Activated naive CD8-positive, alpha-beta T cell treated with anti-CD3 and anti-CD28 coated beads, Interleukin-2, amount 50 U/mL, for 16 hours (primary cell): ENCODE results near the gene DNAJC5.
"Not testable (repeated sequence)": the region's sequence is repeated elsewhere in the genome, so short reads cannot be mapped to it uniquely, and the experiment has no call there.

Source experiments
- DNase-seq: peaks from one replicate; pipeline ENCODE4 v3.0.0-alpha.2; 2020; ENCODE audit warnings: low read depth, low spot score

The DNAJC5 gene

GRCh38 chr20:63908008-63908682 is 13.2 kb downstream of the DNAJC5 start:
- DNase-seq = no peak

DNA sequence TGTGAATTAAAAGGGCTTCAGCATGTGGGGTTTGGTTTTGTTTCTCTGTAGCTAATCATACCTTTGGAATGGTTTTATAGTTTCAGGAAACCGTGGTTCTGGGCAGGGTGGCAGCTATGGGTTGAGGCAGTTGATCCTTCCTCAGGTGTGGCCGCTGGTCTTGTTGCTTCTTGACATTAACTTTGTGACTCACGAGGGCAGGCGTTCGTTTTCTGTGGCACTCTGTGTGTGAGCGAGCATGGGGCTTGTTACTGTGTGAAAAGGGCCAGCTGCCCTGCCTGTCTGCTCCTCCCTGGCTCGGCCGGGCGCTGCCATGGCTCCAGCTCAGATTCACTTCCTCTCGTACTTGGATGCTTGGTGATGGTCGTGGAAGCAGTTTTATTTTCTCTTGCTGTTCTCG is 16.2 kb downstream of the DNAJC5 start:
- DNase-seq = no peak

- no peak for DNase-seq
These were observed 18.8 kb downstream of the DNAJC5 start for GRCh38 chr20:63913768-63914167.

GRCh38 chr20:63915471-63915870 is 20.5 kb downstream of the DNAJC5 start:
- no peak for DNase-seq

DNA sequence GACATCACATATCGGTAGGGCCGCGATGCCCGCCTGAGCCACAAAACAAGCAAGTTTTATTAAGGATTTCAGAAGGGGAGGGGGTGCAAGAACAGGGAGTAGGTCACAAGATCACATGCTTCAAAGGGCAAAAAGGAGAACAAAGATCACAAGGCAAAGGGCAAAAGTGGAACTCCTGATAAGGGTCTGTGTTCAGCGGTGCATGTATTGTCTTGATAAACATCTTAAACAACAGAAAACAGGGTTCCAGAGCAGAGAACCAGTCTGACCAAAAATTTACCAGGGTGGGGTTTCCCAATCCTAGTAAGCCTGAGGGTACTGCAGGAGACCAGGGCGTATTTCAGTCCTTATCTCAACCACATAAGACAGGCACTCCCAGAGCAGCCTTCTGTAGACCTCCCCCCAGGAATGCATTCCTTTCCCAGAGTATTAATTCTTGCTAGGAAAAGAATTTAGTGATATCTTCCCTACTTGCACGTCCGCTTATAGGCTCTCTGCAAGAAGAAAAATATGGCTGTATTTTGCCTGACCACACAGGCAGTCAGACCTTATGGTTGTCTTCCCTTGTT is 21.5 kb downstream of the DNAJC5 start:
- DNase-seq = not testable (repeated sequence)

- DNase-seq = no peak
These were observed 22.9 kb downstream of the DNAJC5 start for GRCh38 chr20:63917811-63918210.

- DNase-seq = no peak
These were observed 24.2 kb downstream of the DNAJC5 start for GRCh38 chr20:63919130-63919529.

- no peak for DNase-seq
These were observed 25.3 kb downstream of the DNAJC5 start for GRCh38 chr20:63920226-63920625.

DNA sequence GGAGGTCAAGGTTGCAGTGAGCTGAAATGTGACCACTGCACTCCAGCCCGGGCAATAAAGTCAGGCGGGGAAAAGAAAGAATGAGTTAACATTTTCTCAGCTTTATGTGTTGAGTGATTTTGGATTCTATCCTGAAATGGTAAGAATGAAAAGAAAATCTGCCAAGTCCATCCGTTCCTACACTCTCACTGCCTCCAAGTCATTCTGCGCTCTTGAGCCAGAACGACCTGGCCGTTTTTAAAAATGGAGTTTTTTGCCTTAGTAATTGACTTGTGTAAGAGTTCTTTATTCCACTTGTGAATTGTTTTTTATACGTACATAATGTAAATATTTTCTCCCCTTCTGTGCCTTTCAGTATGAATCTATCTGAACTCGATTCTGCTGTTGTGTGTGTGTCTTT is 28.7 kb downstream of the DNAJC5 start:
- no peak for DNase-seq

DNA sequence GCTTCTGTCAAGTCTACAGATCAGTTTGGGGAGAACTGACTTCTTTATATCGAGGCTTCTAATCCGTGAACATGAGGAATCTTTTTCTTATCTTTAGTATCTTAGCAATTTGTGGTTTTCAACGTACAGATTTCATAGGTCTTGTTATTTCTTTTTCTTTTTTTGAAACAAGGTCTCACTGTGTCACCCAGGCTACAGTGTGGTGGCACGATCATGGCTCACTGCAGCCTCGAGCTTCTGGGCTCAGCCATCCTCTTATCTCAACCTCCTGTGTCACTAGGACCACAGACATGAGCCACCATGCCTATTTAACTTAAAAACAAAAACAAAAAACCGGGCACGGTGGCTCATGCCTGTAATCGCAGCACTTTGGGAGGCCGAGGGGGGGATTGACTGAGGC is 29.3 kb downstream of the DNAJC5 start:
- DNase-seq = no peak

- DNase-seq = no peak
These were observed 31.4 kb downstream of the DNAJC5 start for GRCh38 chr20:63926298-63926697.

GRCh38 chr20:63929071-63929470 is 34.1 kb downstream of the DNAJC5 start:
- no peak for DNase-seq

- not testable (repeated sequence) for DNase-seq
These were observed 34.6 kb downstream of the DNAJC5 start for GRCh38 chr20:63929473-63929883.

DNA sequence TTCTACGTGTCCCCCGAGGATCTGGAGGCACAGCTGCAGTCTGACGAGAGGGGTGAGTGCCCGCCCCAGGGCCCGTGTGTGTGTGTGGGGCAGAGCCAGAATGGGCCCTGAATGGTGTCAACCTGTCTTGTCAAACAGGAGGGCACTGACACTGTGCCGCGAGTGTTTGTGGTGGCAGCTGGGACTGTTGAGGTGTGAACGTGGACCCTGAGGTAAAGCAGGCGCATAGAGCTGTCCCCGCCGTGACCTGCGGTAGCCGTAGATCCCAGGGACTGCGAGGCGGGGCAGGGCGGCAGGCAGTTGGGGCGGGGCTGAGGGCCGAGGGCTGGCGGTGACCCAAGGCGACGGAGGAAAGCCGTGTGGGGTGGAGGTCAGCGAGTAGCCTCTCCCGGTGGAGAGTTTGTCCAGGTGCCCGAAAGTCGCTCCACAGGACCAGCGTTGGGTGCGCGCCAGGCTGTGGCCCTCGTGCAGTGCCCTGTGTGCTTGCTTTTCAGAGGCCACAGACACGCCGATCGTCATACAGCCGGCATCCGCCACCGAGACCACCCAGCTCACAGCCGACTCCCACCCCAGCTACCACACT is 36.1 kb downstream of the DNAJC5 start:
- no peak for DNase-seq

DNA sequence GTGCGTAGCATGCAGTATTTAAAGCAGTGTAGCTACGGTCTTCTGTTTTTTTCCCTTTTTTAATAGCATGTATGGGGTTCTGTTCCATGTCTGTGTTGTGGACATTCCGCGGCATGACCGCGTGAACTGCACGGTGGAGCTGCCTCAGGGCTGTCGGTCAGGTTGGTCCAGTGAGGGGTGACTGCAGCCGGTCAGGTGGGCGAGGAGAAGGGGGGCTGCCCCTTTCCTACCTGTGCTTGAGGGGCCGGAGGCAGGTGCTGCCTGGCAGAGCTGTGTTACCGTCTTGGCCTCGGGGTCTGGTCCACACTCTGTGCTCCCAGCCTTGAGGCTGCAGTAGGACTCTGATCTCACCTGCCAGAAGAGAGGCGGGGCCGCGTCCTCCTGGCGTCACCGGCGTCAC is 36.8 kb downstream of the DNAJC5 start:
- DNase-seq = no peak

- no peak for DNase-seq
These were observed 37.8 kb downstream of the DNAJC5 start for GRCh38 chr20:63932606-63933160.

DNA sequence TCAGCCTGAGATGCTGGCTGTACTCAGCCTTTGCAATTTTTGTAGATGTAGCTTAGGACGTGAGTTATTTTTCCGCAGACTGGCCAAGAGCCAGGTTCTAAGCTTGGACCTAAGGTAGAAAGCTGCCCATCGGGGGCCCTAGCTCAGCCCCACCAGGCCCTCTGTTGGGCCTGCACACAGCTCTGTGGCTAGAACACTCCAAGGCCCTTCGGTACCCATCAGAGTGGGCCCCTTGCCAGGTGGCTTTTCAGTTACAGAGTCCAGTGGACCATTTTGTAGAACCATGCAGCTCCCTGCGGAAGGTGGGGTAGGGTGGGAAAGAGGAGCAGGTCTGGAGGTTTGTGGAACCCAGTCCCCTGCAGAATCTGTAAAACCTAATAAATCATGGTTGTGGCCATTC is 38.7 kb downstream of the DNAJC5 start:
- DNase-seq = no peak

GRCh38 chr20:63934271-63935068 is 39.5 kb downstream of the DNAJC5 start:
- DNase-seq = no peak

GRCh38 chr20:63935447-63935846 is 40.5 kb downstream of the DNAJC5 start:
- no peak for DNase-seq

DNA sequence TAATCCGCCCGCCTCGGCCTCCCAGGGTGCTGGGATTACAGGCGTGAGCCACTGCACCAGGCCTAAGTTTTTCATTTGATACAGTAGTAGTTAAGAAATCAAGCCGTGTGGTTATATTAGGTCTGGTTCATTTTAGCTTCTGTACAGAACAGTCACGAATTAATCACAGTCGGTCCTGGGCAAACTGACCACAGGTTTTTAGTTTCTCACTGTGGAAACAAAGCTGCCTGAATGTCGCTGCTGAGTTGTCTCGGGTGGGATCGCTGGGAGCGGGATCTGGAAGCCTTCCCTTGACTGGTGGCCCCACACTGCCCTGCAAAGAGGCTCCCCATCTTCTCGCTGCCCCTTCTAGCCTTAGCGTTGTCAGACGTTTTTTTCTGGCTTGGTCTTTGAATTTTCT is 42.7 kb downstream of the DNAJC5 start:
- DNase-seq = no peak

- DNase-seq = no peak
These were observed 44.4 kb downstream of the DNAJC5 start for GRCh38 chr20:63939061-63939935.
